ENCODE results near the gene ALK.
"Not testable (repeated sequence)": the region's sequence is repeated elsewhere in the genome, so short reads cannot be mapped to it uniquely, and the experiment has no call there.

Gene ALK

DNA sequence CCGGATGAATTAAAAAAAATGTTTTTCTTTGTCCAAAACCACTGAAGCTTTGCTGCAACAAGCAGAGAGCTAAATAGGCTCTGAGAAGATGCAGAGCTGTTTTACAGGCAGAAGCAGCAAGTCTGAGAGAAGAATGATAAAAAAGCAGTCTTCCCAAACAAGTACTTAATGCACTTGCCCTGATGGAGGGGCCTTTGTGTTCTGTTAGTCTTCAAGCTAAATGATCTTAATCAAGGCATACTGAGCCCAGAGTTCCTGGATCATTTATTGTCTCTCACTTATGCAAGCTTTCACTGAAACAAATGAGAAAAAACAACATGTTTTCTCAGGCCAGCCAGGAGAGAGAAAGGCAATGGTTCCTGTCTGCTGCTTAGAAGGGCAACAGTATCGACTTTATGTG, 653.7 kb downstream of the ALK start:
- no peak for FAIRE-seq
- no peak for TF ChIP-seq CTCF (IDR thresholded peaks at IDR 0.05; ENCODE audit: insufficient read depth, missing control alignments)
- no peak for DNase-seq (ENCODE audit: insufficient read length, low spot score)

- no peak for TF ChIP-seq CTCF (IDR thresholded peaks at IDR 0.05; ENCODE audit: insufficient read depth, missing control alignments)
- DNase-seq (ENCODE audit: insufficient read length, low spot score) (no peak), FAIRE-seq (no peak)
Observed at GRCh38 chr2:29263886-29264285, 657.5 kb downstream of the ALK start.

DNA sequence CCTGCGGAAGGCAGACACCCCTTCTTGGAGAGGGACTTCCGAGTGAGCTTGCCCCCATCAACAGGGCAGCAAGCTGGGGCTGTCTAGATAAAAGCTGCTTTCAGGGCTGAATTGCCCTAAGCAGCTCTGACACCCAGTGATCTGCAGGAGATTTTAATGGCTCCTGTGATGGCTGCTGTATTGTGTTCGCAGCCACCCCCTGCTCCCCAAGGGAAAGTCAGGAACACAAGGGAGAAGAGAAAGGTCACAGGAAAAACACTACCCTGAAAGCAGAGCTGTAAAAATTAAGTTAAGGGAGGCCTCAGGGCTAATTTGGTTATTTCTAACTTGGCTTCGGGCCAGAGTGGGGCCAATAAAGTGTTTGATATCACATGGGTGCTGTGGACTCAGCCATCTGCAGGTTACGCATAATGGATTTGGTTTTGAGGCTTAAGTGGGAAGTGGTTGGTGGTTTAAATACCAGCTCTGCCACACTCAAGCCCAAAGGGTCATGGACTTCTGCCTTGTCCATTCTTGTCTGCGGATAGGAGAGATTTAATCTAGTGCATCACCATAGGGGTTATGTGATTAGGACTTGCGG, 658.6 kb downstream of the ALK start:
- FAIRE-seq (no peak), DNase-seq (ENCODE audit: insufficient read length, low spot score) (no peak)
- no peak for TF ChIP-seq CTCF (IDR thresholded peaks at IDR 0.05; ENCODE audit: insufficient read depth, missing control alignments)

DNA sequence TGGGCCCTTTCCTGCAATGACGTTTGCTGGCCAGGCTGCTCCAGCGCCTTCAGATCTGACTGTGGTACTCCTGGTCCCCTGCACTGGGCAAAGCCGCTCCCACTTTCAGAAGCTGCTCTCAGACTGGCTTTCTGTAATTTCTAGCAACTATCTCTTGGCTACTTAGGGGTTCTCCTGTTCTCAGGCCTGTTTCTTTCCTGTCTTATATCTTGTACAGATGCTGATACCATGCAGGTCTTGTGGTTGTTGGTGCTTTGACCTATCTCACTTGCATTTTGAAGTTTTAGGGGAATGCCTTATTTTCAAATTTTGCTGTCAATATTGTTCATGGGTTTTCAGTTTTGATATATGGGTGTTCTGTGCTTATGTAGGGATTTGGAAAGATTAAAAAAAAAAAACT, 660.4 kb downstream of the ALK start:
- no peak for DNase-seq (ENCODE audit: insufficient read length, low spot score)
- no peak for TF ChIP-seq CTCF (IDR thresholded peaks at IDR 0.05; ENCODE audit: insufficient read depth, missing control alignments)
- no peak for FAIRE-seq

DNA sequence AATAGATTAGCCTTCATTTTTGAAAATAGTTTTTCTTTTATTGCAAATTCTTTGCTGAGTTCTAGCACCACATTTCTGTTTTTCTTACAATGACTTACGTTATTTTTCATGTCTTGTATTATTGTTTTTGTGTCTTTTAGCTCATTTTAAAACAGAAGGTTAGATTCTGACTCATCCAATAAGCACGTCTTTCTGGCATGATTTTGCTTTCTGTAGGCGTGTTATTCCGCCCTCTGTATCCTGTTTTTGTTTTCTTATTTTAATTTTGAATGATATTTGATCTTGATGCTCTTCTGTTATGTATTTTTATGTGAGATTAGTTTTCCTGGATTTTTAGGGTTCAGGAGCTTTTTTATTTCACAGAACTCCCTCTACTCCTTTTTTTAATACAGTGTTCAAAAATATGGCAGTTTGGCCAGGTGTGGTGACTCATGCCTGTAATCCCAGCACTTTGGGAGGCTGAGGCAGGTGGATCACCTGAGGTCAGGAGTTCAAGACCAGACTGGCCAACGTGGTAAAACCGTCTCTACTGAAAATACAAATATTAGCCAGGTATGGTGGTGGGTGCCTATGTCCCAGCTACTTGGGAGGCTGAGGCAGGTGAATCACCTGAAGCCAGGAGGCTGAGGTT, 661.1 kb downstream of the ALK start:
- DNase-seq (ENCODE audit: insufficient read length, low spot score) (no peak), FAIRE-seq (no peak)
- no peak for TF ChIP-seq CTCF (IDR thresholded peaks at IDR 0.05; ENCODE audit: insufficient read depth, missing control alignments)

- DNase-seq (ENCODE audit: insufficient read length, low spot score) (no peak), FAIRE-seq (no peak)
- TF ChIP-seq CTCF (IDR thresholded peaks at IDR 0.05; ENCODE audit: insufficient read depth, missing control alignments), result no peak
Observed at GRCh38 chr2:29259221-29259620, 662.2 kb downstream of the ALK start.

DNA sequence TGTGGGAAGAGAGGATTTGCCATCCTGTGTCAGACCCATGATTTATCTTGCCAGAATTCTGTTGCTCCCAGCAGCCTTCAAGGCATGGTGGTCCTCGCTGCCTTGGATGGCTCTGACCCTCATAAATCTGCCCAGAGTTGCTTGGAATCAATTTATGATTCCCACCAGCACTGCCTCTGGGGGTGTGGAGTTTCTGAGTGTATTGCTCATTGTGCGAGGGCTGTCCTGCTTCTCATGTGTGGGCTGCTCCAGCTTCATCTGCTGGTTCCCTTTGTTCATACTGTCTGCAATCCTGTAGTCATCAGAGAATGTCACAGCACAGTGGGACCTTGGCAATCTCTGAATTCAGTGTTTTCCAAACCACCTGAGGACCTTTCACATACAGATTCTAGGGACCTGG, 666.4 kb downstream of the ALK start:
- no peak for DNase-seq (ENCODE audit: insufficient read length, low spot score)
- no peak for FAIRE-seq
- no peak for TF ChIP-seq CTCF (IDR thresholded peaks at IDR 0.05; ENCODE audit: insufficient read depth, missing control alignments)

GRCh38 chr2:29253495-29254275, 667.7 kb downstream of the ALK start:
- not testable (repeated sequence) for FAIRE-seq; DNase-seq (ENCODE audit: insufficient read length, low spot score)

Measured in D721Med (cell line).